Activated CD4-positive, alpha-beta T cell treated with anti-CD3 and anti-CD28 coated beads, Interleukin-2, amount 50 U/mL, for 16 hours (primary cell): ENCODE measurements around the gene AHDC1.

Experiments
- DNase-seq: peaks from one replicate; pipeline ENCODE4 v3.0.0-alpha.2; 2020

AHDC1 gene

GRCh38 chr1:27526569-27527222 is 77.2 kb downstream of the AHDC1 start:
- peak; percentile 12 for DNase-seq

- DNase-seq: peak; percentile 75
Observed at GRCh38 chr1:27525296-27526272, 78.4 kb downstream of the AHDC1 start.

GRCh38 chr1:27523337-27524020 is 80.5 kb downstream of the AHDC1 start:
- DNase-seq: no peak

GRCh38 chr1:27522432-27523336 is 81.3 kb downstream of the AHDC1 start:
- peak; percentile 77 for DNase-seq

- DNase-seq: peak; percentile 17
Observed at GRCh38 chr1:27521861-27522431, 82.0 kb downstream of the AHDC1 start.

- DNase-seq: peak; percentile 38
Observed at GRCh38 chr1:27521336-27521831, 82.6 kb downstream of the AHDC1 start.

GRCh38 chr1:27520651-27521050 is 83.3 kb downstream of the AHDC1 start:
- DNase-seq: no peak

- no peak for DNase-seq
Observed at GRCh38 chr1:27519331-27520258, 84.3 kb downstream of the AHDC1 start.

GRCh38 chr1:27518808-27519207 is 85.1 kb downstream of the AHDC1 start:
- no peak for DNase-seq

- DNase-seq: no peak
Observed at GRCh38 chr1:27517907-27518718, 85.8 kb downstream of the AHDC1 start.

- DNase-seq: no peak
Observed at GRCh38 chr1:27517301-27517700, 86.6 kb downstream of the AHDC1 start.

GRCh38 chr1:27515626-27516025 is 88.3 kb downstream of the AHDC1 start:
- DNase-seq: no peak

- no peak for DNase-seq
Observed at GRCh38 chr1:27513958-27514357, 90.0 kb downstream of the AHDC1 start.

- DNase-seq: no peak
Observed at GRCh38 chr1:27513528-27513927, 90.4 kb downstream of the AHDC1 start.

- DNase-seq: no peak
Observed at GRCh38 chr1:27509127-27510080, 94.5 kb downstream of the AHDC1 start.

GRCh38 chr1:27507960-27508665 is 95.8 kb downstream of the AHDC1 start:
- no peak for DNase-seq

- DNase-seq: no peak
Observed at GRCh38 chr1:27506703-27507102, 97.2 kb downstream of the AHDC1 start.

- DNase-seq: no peak
Observed at GRCh38 chr1:27505420-27505680, 98.6 kb downstream of the AHDC1 start.
